B cell (primary cell): Measurements from ENCODE around the gene ADCY7. TPM values are rescaled to one million over a fixed set of nuclear protein-coding genes. Genes with fewer than 3 reads are reported as not detected.

Source experiments
- ATAC-seq: fragments of 200-7000 bp; cut with Tn5 transposase; one replicate; pipeline ENCODE4 v1.10.0; 2021; ENCODE audit warnings: low read depth, mild to moderate bottlenecking, moderate number of reproducible peaks, moderate library complexity
- CTCF ChIA-PET: fragments of 350-600 bp; sonication (Branson Sonifier 250); formaldehyde crosslinking; loops from one replicate; lab custom pipeline; 2021; ENCODE audit warnings: antibody characterized with exemption, inconsistent platforms; lab: Charles Lee
- POLR2A ChIA-PET: fragments of 350-600 bp; sonication (Branson Sonifier 250); formaldehyde crosslinking; loops from one replicate; lab custom pipeline; 2021; ENCODE audit warnings: antibody characterized with exemption; lab: Charles Lee
- DNase-seq: peaks from one replicate; pipeline ENCODE4 v3.0.0; 2013
- H2AFZ ChIP-seq: 2 replicates; pipeline ENCODE4 v1.6.1; 2012; ENCODE audit warnings: mild to moderate bottlenecking, low read depth, low read length; ENCODE audit not compliant: insufficient read depth, poor library complexity, severe bottlenecking
- H3K27ac ChIP-seq, 2 donors: 1 replicate in 1 of 2; 2 replicates in 1 of 2; pipeline ENCODE4 v1.5.1; 2012 to 2013; ENCODE audit warnings: low read length in 2 of 2, mild to moderate bottlenecking in 2 of 2, moderate library complexity in 1 of 2
- H3K27me3 ChIP-seq, 4 experiments: fragments of 200-600 bp in 1 of 4; sonication (generic) in 1 of 4; replicated peaks in 1 of 4; 1 replicate in 2 of 4; 2 replicates in 2 of 4; pipeline versions ENCODE4 v1.6.1 to v1.7.0; 2013 to 2016; ENCODE audit warnings: low read length in 3 of 4, mild to moderate bottlenecking in 2 of 4, mixed read lengths in 1 of 4, moderate library complexity in 1 of 4; ENCODE audit not compliant: insufficient read depth in 4 of 4, control insufficient read depth in 3 of 4; ENCODE audit errors: control extremely low read depth in 1 of 4
- H3K36me3 ChIP-seq, 2 experiments: replicated peaks in 1 of 2; 1 replicate in 1 of 2; 2 replicates in 1 of 2; pipeline versions ENCODE4 v1.6.1 to v1.7.1; 2013; ENCODE audit warnings: low read length in 1 of 2; ENCODE audit not compliant: insufficient read depth in 2 of 2, control insufficient read depth in 1 of 2; ENCODE audit errors: control extremely low read depth in 1 of 2, extremely low read depth in 1 of 2
- H3K4me1 ChIP-seq, 2 donors: fragments of 200-600 bp in 1 of 2; sonication (generic) in 1 of 2; 1 replicate in 1 of 2; 2 replicates in 1 of 2; pipeline versions ENCODE4 v1.5.1 to v1.6.1; 2013 to 2017; ENCODE audit warnings: low read length in 2 of 2; ENCODE audit not compliant: control insufficient read depth in 2 of 2, insufficient read depth in 2 of 2
- H3K4me2 ChIP-seq: replicated peaks from 2 replicates; pipeline ENCODE3; 2012; ENCODE audit warnings: mild to moderate bottlenecking, low read depth, low read length; ENCODE audit not compliant: poor library complexity, severe bottlenecking
- H3K4me3 ChIP-seq, 5 experiments: fragments of 200-600 bp in 1 of 5; sonication (generic) in 1 of 5; 1 replicate in 3 of 5; 2 replicates in 2 of 5; pipeline versions ENCODE4 v1.5.1 to v1.7.0; 2011 to 2016; ENCODE audit warnings: low read length in 4 of 5, mild to moderate bottlenecking in 4 of 5, low read depth in 2 of 5, control low read depth in 1 of 5, moderate library complexity in 1 of 5; ENCODE audit not compliant: insufficient read depth in 1 of 5; ENCODE audit errors: control extremely low read depth in 1 of 5, extremely low read depth in 1 of 5
- H3K79me2 ChIP-seq: fragments of 200-600 bp; sonication (generic); one replicate; pipeline ENCODE4 v1.6.0; 2016; ENCODE audit warnings: low read length; ENCODE audit not compliant: control insufficient read depth, insufficient read depth
- H3K9ac ChIP-seq: fragments of 200-600 bp; sonication (generic); 2 replicates; pipeline ENCODE4 v1.6.1; 2017; ENCODE audit warnings: mild to moderate bottlenecking, low read length, moderate library complexity
- H3K9me3 ChIP-seq, 3 donors: one replicate each; pipeline versions ENCODE4 v1.6.1 to v1.7.1; 2013; ENCODE audit warnings: low read length in 2 of 3; ENCODE audit not compliant: control insufficient read depth in 2 of 3, insufficient read depth in 1 of 3; ENCODE audit errors: control extremely low read depth in 1 of 3
- H4K20me1 ChIP-seq: 2 replicates; pipeline ENCODE4 v1.6.0; 2012; ENCODE audit warnings: mild to moderate bottlenecking, low read length; ENCODE audit not compliant: insufficient read depth, control insufficient read depth, poor library complexity, severe bottlenecking
- H3K27ac Mint-ChIP-seq: one replicate; pipeline ENCODE4 v1.8.0; 2021; ENCODE audit warnings: mixed read lengths
- H3K27me3 Mint-ChIP-seq: one replicate; pipeline ENCODE4 v1.8.0; 2021; ENCODE audit warnings: mixed read lengths
- H3K4me1 Mint-ChIP-seq: one replicate; pipeline ENCODE4 v1.8.0; 2021; ENCODE audit warnings: mixed read lengths
- H3K4me3 Mint-ChIP-seq: one replicate; pipeline ENCODE4 v1.8.0; 2021; ENCODE audit warnings: mixed read lengths
- H3K9me3 Mint-ChIP-seq: one replicate; pipeline ENCODE4 v1.8.0; 2022; ENCODE audit warnings: mixed read lengths; ENCODE audit not compliant: insufficient read depth
- CTCF ChIP-seq: fragments of 200-600 bp; IDR thresholded peaks from one replicate; pipeline ENCODE4 v1.8.0; 2022; ENCODE audit warnings: antibody characterized with exemption, mild to moderate bottlenecking
- EZH2 ChIP-seq: IDR thresholded peaks from 2 replicates; pipeline ENCODE4 v1.6.1; 2012; ENCODE audit warnings: borderline replicate concordance, low read depth, mild to moderate bottlenecking, moderate library complexity, low read length; ENCODE audit not compliant: insufficient read depth, poor library complexity, severe bottlenecking
- WGBS: methylation state at CpG from one replicate; pipeline ENCODE4 v1.1.5; 2013; ENCODE audit warnings: missing lambda C conversion rate; ENCODE audit not compliant: insufficient coverage; 5-methylcytosine and 5-hydroxymethylcytosine counted together
- intact Hi-C: fragments of 100-400 bp; cut with micrococcal nuclease; formaldehyde crosslinking; loops from one replicate; pipeline ENCODE4 v1.10.0; 2022
- polyA plus RNA-seq: library from polyadenylated mRNA; depleted of rRNA; stranded (reverse); fragments of >200 nt; gene quantifications from 2 replicates; pipeline ENCODE4 v1.2.3, GENCODE V29; 2012
- total RNA-seq, 2 donors: library from RNA; stranded (reverse); fragments of 120-200 nt in 1 of 2; gene quantifications; 1 replicate in 1 of 2; 2 replicates in 1 of 2; pipeline versions ENCODE4 v1.2.3 to v1.2.4, GENCODE V29; 2013 to 2022

ADCY7 gene
- total and polyA plus RNA-seq, 2 donors (not counting 1 experiment from before 2014, with no cell fraction given): 78.4 to 207 TPM

- H3K27ac Mint-ChIP-seq: peak overlapping the region; percentile 97
- H3K27me3 Mint-ChIP-seq: no peaks in the 10 kb centered on the region
- peaks cover 64% of the 10 kb centered on the region for H3K4me1 Mint-ChIP-seq
- peak overlapping the region; percentile 56 to 68 (median 59) for H3K4me3 ChIP-seq
- H3K27me3 ChIP-seq: no peaks in the 10 kb centered on the region
- ATAC-seq: no peak
- H3K9ac ChIP-seq: peak overlapping the region; percentile 68
- H3K4me1 ChIP-seq: peaks cover 35 to 46% of the 10 kb centered on the region in 2 donors
- 71% methylated on average over 6 of the region's 8 CpGs for WGBS
- no peak for DNase-seq
- TF ChIP-seq EZH2 (no peak), CTCF (no peak)
- H3K9me3 Mint-ChIP-seq: no peaks in the 10 kb centered on the region
- H3K4me3 Mint-ChIP-seq: peak overlapping the region; percentile 90
- H3K9me3 ChIP-seq: no peaks in the 10 kb centered on the region
- POLR2A ChIA-PET: interaction anchor here (0.7 to 2.7 kb wide), 2 partner anchors 8 to 41 kb away, joined by 8 to 17 read pairs; no protein-coding TSS in a partner anchor
- H3K36me3 ChIP-seq: no peaks in the 10 kb centered on the region
- H2AFZ ChIP-seq: peak overlapping the region; percentile 68
- CTCF ChIA-PET: interaction anchor here (1.4 to 8.5 kb wide), 6 partner anchors 9 to 88 kb away, joined by 4 to 63 read pairs (median 26); no protein-coding TSS in a partner anchor
- intact Hi-C loops: loop anchor here (5.0 kb wide), 2 partner anchors 50 to 115 kb away; partner anchors contain the start of gene TENT4B
- H3K27ac ChIP-seq: peak overlapping the region; percentile 43 to 79
- H4K20me1 ChIP-seq: no peaks in the 10 kb centered on the region
- peak overlapping the region; percentile 80 for H3K4me2 ChIP-seq
- H3K79me2 ChIP-seq: peaks cover 34% of the 10 kb centered on the region
These were observed 840 bp downstream of the ADCY7 start for GRCh38 chr16:50267151-50267631.

GRCh38 chr16:50267651-50268050, 1.3 kb downstream of the ADCY7 start:
- POLR2A ChIA-PET: interaction anchor here (0.7 to 2.7 kb wide), 2 partner anchors 7 to 19 kb away, joined by 4 to 17 read pairs; no protein-coding TSS in a partner anchor
- H4K20me1 ChIP-seq: no peaks in the 10 kb centered on the region
- H3K79me2 ChIP-seq: peaks cover 36% of the 10 kb centered on the region
- no peaks in the 10 kb centered on the region for H3K9me3 ChIP-seq
- 0% methylated on average over 1 of the region's 3 CpGs for WGBS
- H3K4me3 ChIP-seq: peak overlapping the region in 4 of 5 experiments; percentile 57 to 68 (median 60)
- ATAC-seq: no peak
- CTCF ChIA-PET: interaction anchor here (1.4 to 8.5 kb wide), 4 partner anchors 14 to 88 kb away, joined by 4 to 46 read pairs (median 9); no protein-coding TSS in a partner anchor
- Mint-ChIP-seq H3K9me3 (no peaks in the 10 kb centered on the region), H3K4me3 (peak overlapping the region; percentile 90), H3K4me1 (peaks cover 69% of the 10 kb centered on the region), H3K27ac (peak overlapping the region; percentile 97), H3K27me3 (no peaks in the 10 kb centered on the region)
- peak overlapping the region; percentile 68 for H2AFZ ChIP-seq
- peak overlapping the region in 1 of 2 donors; percentile 79 for H3K27ac ChIP-seq
- no peak for TF ChIP-seq CTCF
- no peak for TF ChIP-seq EZH2
- DNase-seq: no peak
- H3K4me1 ChIP-seq: peaks cover 40 to 50% of the 10 kb centered on the region in 2 donors
- H3K9ac ChIP-seq: peak overlapping the region; percentile 68
- peak overlapping the region; percentile 80 for H3K4me2 ChIP-seq
- intact Hi-C loops: loop anchor here (5.0 kb wide), 2 partner anchors 50 to 115 kb away; partner anchors contain the start of gene TENT4B
- no peaks in the 10 kb centered on the region for H3K36me3 ChIP-seq
- H3K27me3 ChIP-seq: no peaks in the 10 kb centered on the region
